Hematopoietic multipotent progenitor cell treated with erythropoietin and hydrocortisone succinate and interleukin-3 and kit ligand, for 15 days (in vitro differentiated cells): Measurements from ENCODE around the gene CYP2U1.

Experiments
- DNase-seq: peaks from one replicate; pipeline ENCODE4 v3.0.0-alpha.2; 2015; ENCODE audit warnings: low spot score

The CYP2U1 gene

GRCh38 chr4:107987916-107988762, 56.8 kb downstream of the CYP2U1 start:
- no peak for DNase-seq

GRCh38 chr4:107988763-107989035, 57.4 kb downstream of the CYP2U1 start:
- DNase-seq, result no peak

- DNase-seq, result peak; percentile 15
Measured at GRCh38 chr4:107989162-107989536, 57.8 kb downstream of the CYP2U1 start.

GRCh38 chr4:107989537-107990386, 58.4 kb downstream of the CYP2U1 start, which contains the start of gene HADH:
Gene HADH, plus strand, starts transcription at chr4:107989889. Its CDS starts 44 bp downstream, at chr4:107989933.
- DNase-seq, result peak; percentile 90

- peak; percentile 9 for DNase-seq
Measured at GRCh38 chr4:107991945-107992630, 60.7 kb downstream of the CYP2U1 start.

GRCh38 chr4:107993969-107994368, 62.6 kb downstream of the CYP2U1 start:
- no peak for DNase-seq

- DNase-seq, result peak; percentile 16
Measured at GRCh38 chr4:107994894-107995293, 63.5 kb downstream of the CYP2U1 start.

- no peak for DNase-seq
Measured at GRCh38 chr4:107996949-107997788, 65.8 kb downstream of the CYP2U1 start.

GRCh38 chr4:107997794-107998193, 66.4 kb downstream of the CYP2U1 start:
- no peak for DNase-seq

- no peak for DNase-seq
Measured at GRCh38 chr4:107999932-108000539, 68.7 kb downstream of the CYP2U1 start.

GRCh38 chr4:108001540-108002135, 70.3 kb downstream of the CYP2U1 start:
- no peak for DNase-seq
